Activated naive CD8-positive, alpha-beta T cell treated with anti-CD3 and anti-CD28 coated beads for 36 hours (primary cell): ENCODE data around the gene ACER2. TPM values are rescaled to one million over a fixed set of nuclear protein-coding genes. Genes with fewer than 3 reads are reported as not detected.

Experiments used
- DNase-seq: peaks from one replicate; pipeline ENCODE4 v3.0.0; 2021
- H3K27ac Mint-ChIP-seq: one replicate; pipeline ENCODE4 v1.8.0; 2022; ENCODE audit warnings: mild to moderate bottlenecking, moderate library complexity, mixed read lengths
- H3K27me3 Mint-ChIP-seq: one replicate; pipeline ENCODE4 v1.8.0; 2022; ENCODE audit warnings: mild to moderate bottlenecking, mixed read lengths
- H3K36me3 Mint-ChIP-seq: one replicate; pipeline ENCODE4 v1.8.0; 2021; ENCODE audit warnings: mild to moderate bottlenecking, mixed read lengths
- H3K4me1 Mint-ChIP-seq: one replicate; pipeline ENCODE4 v1.8.0; 2021; ENCODE audit warnings: mixed read lengths
- H3K4me3 Mint-ChIP-seq: one replicate; pipeline ENCODE4 v1.8.0; 2022; ENCODE audit warnings: mild to moderate bottlenecking, moderate library complexity, mixed read lengths
- H3K9me3 Mint-ChIP-seq: one replicate; pipeline ENCODE4 v1.8.0; 2022; ENCODE audit warnings: mixed read lengths
- total RNA-seq, 2 experiments: library from RNA; stranded (reverse); gene quantifications; one replicate each; pipeline ENCODE4 v1.2.3, GENCODE V29; 2021

Gene ACER2
- total RNA-seq, 2 experiments from 2014 or later, result 1.3 to 1.5 TPM

GRCh38 chr9:19498015-19498414 lies 89.2 kb downstream of the ACER2 start:
- peaks cover 7% of the 10 kb centered on the region for H3K9me3 Mint-ChIP-seq
- DNase-seq, result no peak
- peaks cover 9% of the 10 kb centered on the region for H3K4me1 Mint-ChIP-seq
- H3K27ac Mint-ChIP-seq, result no peak overlapping the region
- H3K36me3 Mint-ChIP-seq, result no peaks in the 10 kb centered on the region
- no peak overlapping the region for H3K4me3 Mint-ChIP-seq
- peaks cover 7% of the 10 kb centered on the region for H3K27me3 Mint-ChIP-seq

Other genes with a start within 250 kb of the ACER2 start
- gene DENND4C, start 178.3 kb upstream of the ACER2 start, total RNA-seq, result 10 to 100 TPM; 12.8 to 15.1 TPM
- 1,000 to 10,000 TPM; 3,255 to 3,378 TPM for gene RPS6, start 28.8 kb upstream of the ACER2 start, total RNA-seq